ENCODE data around the gene CLCNKA. TPM values are rescaled to one million over a fixed set of nuclear protein-coding genes. Genes with fewer than 3 reads are reported as not detected.
"Not testable (repeated sequence)": the region's sequence is repeated elsewhere in the genome, so short reads cannot be mapped to it uniquely, and the experiment has no call there.

CLCNKA gene
- total RNA-seq, 1 donor from 2014 or later: 0.41 TPM

DNA sequence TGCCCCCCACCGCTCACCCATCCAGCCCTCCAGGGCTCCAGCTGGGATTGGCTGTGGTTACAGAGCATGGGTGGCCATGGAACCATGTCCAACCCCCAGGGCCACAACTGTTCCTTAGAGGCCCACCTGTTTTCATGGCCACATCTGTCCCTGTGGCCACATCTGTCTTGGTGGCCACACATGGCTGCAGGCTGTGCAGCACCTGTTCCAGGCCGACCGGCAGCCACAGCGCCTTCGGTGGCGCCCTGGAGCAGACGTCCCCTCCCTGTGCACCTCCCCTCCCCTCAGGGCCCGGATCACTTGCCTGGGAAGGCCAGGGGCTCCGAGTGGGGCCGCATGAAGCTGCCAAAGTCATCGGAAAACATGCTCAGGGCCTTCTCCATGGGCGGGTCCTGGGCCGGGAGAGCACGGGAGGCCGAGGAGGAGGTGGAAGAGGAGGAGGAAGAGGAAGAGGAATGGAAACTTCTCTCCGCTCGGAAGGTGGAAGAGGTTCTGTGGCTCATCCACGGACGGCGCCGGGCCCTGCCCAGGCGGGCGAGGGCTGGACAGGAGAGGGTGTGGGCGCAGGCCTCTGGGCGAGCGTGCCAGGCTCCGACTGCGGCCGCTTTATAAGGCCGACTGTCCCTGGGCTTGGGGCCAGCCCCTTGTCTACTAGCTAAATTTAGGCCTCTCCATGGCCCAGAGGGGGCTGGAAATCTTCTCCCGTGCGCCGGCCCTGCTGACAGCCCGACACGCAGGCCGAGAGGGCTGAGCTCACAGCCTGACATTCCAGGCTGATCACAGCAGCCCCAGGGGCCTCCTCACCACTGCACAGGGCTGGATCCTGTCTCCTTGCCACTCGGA, 4.2 kb upstream of the CLCNKA start, which contains the start of gene HSPB7:
TSS of gene HSPB7 (minus strand) at position 583 of the 843 bp plus-strand sequence. CDS start at position 503, 80 bp downstream.
- peak; percentile 93 for DNase-seq

GRCh38 chr1:16018308-16018707, 3.5 kb upstream of the CLCNKA start:
- DNase-seq: no peak

- DNase-seq: peak; percentile 37
Measured at GRCh38 chr1:16018749-16019643, 2.8 kb upstream of the CLCNKA start.

DNA sequence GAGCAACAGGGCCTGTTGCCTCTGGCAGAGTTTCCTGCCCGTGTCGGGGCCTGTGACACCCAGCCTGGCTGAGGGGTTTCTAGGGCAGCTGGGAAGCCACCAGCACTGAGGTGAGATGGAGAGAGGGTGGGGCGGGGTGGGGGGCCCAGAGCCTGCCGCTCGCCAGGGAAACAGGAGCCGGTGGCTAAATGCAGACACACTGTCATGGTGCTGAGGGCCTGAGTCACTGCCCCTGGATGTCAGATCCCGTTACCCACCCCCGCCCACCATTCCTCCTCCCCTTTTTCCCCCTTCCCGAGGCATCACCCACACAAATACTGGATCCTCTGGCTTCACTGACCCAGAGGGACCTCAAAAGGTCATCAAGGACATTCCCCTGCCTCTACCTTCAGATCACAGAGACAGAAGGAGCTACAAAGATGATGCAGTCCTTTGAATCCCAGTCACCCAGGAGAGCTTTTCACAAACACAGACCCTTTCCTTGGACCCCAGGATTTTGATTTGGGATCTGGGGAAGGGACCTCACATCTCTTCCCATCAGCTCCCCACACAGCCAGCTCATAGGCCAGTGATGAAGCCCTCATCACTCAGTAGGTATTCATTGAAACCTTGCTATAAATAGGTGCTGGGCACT, 2.1 kb upstream of the CLCNKA start:
- DNase-seq: peak; percentile 63

DNA sequence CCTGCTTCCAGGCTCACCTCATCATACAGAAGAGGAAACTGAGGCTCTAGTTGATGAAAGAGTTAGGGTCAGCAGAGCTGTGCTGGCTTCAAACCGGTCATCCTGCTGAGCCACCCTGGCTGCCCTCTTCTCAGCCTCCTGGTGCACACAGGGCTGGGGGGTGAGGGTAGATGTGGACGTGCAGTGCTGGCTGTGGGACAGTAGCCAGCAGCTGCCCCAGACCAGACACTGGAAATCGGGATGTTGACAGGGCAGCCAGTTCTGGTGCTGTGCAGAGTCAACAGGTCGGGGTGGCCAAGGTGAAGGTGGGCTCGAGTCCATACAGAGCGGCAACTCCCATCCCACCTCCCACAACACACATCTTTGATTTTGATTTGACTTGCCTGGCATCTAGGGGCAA, 1.5 kb upstream of the CLCNKA start:
- DNase-seq: no peak

DNA sequence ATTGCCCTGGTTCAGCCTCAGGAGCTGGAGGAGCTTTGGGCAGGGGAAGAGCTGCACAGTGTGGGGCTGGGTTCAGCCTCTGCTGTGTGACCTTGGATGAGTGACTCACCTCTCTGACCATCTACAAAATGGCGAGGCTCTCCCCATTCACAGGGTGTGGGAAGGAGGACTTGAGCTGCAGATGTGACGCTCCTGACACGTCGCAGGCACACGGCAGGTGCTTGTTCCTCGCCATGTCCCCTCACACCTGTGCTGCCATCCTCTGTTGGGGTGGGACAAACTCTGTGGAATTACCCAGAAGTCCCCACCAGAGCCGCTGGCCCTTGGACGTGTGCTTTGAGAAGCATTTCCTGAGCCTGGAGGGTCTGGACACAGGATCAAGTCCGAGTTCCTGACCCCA, 958 bp upstream of the CLCNKA start:
- DNase-seq: not testable (repeated sequence)

- DNase-seq: no peak
Measured at GRCh38 chr1:16022393-16022792, 557 bp downstream of the CLCNKA start.

GRCh38 chr1:16023050-16023653, 1.3 kb downstream of the CLCNKA start:
- no peak for DNase-seq

DNA sequence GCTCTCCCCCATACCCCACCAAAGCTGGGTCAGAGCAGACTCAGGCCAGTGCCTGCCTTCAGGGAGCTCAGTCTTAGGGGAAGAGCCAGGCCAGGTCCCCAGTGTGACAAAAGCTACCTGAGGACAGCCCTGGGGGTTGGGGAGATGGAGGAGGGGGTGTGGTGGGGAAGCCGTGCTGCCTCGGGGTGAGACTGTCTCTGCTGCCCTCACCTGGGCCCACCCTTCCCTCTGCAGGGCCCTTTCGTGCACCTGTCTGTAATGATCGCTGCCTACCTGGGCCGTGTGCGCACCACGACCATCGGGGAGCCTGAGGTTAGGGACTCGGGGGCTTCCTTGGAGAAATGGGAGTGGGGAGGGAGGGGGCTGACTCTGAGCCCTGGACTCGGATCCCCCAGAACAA, 4.5 kb downstream of the CLCNKA start:
- not testable (repeated sequence) for DNase-seq

DNA sequence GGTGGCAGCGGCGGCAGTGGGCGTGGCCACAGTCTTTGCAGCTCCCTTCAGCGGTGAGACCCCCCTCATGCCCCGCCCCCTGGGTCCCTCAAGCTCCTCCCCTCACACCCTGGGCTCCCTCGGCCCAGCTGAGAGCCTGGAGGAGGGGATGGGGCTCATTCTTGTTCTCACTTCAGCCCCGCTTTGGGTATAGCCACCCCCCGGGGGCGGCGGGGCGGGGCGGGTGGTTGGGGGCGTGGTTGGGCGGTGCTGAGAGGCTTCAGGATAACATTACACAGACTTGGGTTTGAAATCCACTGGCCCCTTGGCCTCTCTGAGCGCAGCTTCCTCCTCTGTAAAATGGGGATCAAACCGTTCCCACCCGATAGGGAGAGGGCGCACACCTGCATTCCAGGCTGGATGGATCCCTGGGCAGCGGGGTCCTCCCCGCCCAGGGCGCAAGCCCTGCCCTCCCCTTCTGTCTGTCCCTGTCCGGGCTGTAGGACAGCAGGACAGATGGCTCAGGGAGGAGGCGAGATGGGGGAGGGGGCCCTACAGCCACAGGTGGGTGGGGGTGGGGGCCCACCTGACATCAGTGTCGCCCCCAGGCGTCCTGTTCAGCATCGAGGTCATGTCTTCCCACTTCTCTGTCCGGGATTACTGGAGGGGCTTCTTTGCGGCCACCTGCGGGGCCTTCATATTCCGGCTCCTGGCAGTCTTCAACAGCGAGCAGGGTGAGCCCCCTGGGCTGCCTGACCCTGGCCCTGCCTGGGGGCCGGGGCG, 5.1 kb downstream of the CLCNKA start:
- DNase-seq: peak; percentile 42

GRCh38 chr1:16028237-16029002, 6.6 kb downstream of the CLCNKA start:
- no peak for DNase-seq

- not testable (repeated sequence) for DNase-seq
Measured at GRCh38 chr1:16029003-16029268, 7.1 kb downstream of the CLCNKA start.

DNA sequence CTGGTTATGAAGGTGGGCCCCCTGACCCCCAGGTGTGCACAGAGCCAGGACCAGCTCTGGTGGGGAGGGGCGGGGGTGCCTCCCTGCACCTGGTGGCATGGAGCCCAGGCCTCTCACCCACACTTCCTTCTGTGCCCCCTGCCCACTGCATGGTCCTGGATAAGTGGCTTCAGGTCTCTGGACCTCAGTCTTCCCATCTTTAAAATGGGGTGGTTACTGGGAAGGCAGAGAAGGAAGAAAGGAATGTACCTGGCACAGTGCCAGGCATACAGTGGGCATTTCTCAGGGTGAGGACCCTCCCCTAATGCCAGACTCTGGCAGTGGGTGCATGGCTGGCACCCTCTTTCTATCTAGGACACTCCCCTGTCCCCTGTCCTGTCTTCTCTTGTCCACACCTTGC, 7.5 kb downstream of the CLCNKA start:
- no peak for DNase-seq

- DNase-seq: no peak
Measured at GRCh38 chr1:16031551-16031950, 9.7 kb downstream of the CLCNKA start.

- peak; percentile 91 for DNase-seq
Measured at GRCh38 chr1:16032388-16033102, 10.7 kb downstream of the CLCNKA start.

DNA sequence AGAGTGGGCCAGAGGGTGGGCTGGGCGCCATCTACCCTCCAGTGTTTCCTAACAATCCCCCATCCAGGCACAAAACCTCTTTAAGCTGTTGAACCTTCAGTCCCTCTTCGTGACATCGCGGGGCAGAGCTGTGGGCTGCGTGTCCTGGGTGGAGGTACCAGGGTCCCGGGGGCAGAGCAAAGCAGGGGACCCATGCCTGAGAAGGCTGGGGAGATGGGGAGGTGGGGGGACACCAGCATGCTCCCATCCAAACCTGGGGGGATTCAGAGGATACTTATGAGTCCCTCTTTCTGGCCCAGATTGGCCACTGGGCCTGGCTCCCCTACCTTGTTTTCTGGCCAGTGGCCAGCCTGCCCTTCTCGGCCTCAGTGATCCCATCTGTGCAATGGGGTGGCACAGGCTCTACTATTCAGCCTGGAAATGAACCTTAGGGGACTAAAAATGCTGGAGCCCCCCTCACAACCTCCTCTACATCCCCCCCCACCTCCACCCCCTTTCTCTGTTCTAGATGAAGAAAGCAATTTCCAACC, 11.3 kb downstream of the CLCNKA start:
- not testable (repeated sequence) for DNase-seq

GRCh38 chr1:16036461-16036860, 14.6 kb downstream of the CLCNKA start:
- DNase-seq: not testable (repeated sequence)

- no peak for DNase-seq
Measured at GRCh38 chr1:16038620-16038912, 16.7 kb downstream of the CLCNKA start.

GRCh38 chr1:16039871-16040270, 18.0 kb downstream of the CLCNKA start:
- DNase-seq: not testable (repeated sequence)

- DNase-seq: no peak
Measured at GRCh38 chr1:16041200-16041599, 19.4 kb downstream of the CLCNKA start.
